GM12878 (cell line): ENCODE results near the gene ART4.

ENCODE experiments used
- CREB1 ChIP-seq: IDR thresholded peaks from 2 replicates; pipeline ENCODE4 v1.6.1; 2012; ENCODE audit warnings: low read depth, mild to moderate bottlenecking, inconsistent platforms
- POLR2AphosphoS5 ChIP-seq: IDR thresholded peaks from 2 replicates; pipeline ENCODE4 v1.6.1; 2011; ENCODE audit warnings: mild to moderate bottlenecking, low read length, inconsistent platforms

GRCh38 chr12:14811486-14811885 is 31.8 kb downstream of the ART4 start:
- TF ChIP-seq CREB1 (no peak), POLR2AphosphoS5 (no peak)
